Gastroesophageal sphincter (tissue), 3 donors: ENCODE results near the gene CACNG4.

Experiments used
- CTCF ChIP-seq, 4 experiments: fragments of 200-600 bp in 2 of 4; fragments of 450-650 bp in 2 of 4; sonication (generic) in 1 of 4; IDR thresholded peaks; one replicate each; pipeline ENCODE4 v1.5.1; 2017 to 2019; ENCODE audit warnings: antibody characterized with exemption in 4 of 4, mild to moderate bottlenecking in 2 of 4, moderate library complexity in 2 of 4
- POLR2A ChIP-seq, 2 donors: fragments of 450-650 bp; IDR thresholded peaks; one replicate each; pipeline ENCODE4 v1.6.1; 2017; ENCODE audit warnings: antibody characterized with exemption in 2 of 2, mild to moderate bottlenecking in 2 of 2, moderate library complexity in 1 of 2

GRCh38 chr17:66968916-66969315 is 4.4 kb downstream of the CACNG4 start:
- TF ChIP-seq CTCF (IDR thresholded peaks at IDR 0.05) (no peak), POLR2A (IDR thresholded peaks at IDR 0.05) (no peak)
